ES-I3 (cell line): ENCODE results near the gene DCAF6.

Experiments
- H3K36me3 ChIP-seq: 2 replicates; pipeline ENCODE4 v1.6.1; 2013; ENCODE audit warnings: mild to moderate bottlenecking, low read length, control low read depth, moderate library complexity; ENCODE audit not compliant: insufficient read depth
- H3K4me1 ChIP-seq: 2 replicates; pipeline ENCODE4 v1.6.1; 2013; ENCODE audit warnings: mild to moderate bottlenecking, control low read depth, low read length; ENCODE audit not compliant: insufficient read depth
- H3K9ac ChIP-seq: 2 replicates; pipeline ENCODE4 v1.6.1; 2013; ENCODE audit warnings: low read depth, mild to moderate bottlenecking, low read length, moderate library complexity
- H3K9me3 ChIP-seq: 2 replicates; pipeline ENCODE4 v1.6.1; 2013; ENCODE audit warnings: mild to moderate bottlenecking, low read length, moderate library complexity; ENCODE audit not compliant: control insufficient read depth, insufficient read depth

Gene DCAF6

DNA sequence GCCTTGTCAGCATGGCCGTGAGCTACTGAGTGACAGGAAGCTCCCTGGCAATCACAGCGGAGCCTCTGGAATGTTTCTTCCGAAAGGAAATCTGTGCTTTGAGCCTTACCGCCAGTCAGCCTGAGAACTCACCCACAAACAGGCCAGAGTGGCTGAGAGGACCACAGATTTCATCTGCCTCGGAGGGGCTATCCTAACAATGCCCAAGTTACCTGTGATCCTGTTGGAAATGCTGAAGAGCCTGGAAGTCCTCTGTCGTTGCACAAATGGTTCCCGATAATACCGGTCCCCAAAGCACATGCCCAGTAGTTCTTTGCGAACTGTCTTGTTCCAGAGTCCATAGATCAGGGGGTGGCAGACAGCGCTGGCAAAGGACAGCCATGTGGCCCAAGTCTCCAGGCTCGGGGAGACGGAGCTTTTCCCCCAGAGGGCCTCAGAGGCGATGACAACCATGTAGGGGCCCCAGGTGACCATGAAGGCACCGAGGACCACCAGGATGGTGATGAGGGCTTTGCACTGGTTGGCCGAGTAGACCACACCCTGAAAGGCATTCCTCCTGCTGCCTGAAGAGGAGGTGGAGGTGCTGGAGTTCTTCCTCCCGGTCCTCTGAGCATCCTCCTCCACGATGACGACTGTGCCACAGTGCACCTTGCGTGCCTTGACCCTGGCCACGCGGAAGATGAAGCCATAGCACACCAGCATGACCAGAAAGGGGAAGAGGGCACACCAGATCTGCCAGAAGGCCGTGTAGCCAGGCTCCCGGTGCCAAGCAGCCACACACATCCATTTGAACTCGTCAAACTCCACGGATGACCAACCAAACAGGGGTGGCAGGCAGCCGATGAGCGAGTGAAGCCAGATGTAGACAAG lies 160.0 kb downstream of the DCAF6 start:
- Histone ChIP-seq H3K9ac (no peak overlapping the region), H3K4me1 (no peaks in the 10 kb centered on the region), H3K9me3 (no peaks in the 10 kb centered on the region), H3K36me3 (no peaks in the 10 kb centered on the region)

DNA sequence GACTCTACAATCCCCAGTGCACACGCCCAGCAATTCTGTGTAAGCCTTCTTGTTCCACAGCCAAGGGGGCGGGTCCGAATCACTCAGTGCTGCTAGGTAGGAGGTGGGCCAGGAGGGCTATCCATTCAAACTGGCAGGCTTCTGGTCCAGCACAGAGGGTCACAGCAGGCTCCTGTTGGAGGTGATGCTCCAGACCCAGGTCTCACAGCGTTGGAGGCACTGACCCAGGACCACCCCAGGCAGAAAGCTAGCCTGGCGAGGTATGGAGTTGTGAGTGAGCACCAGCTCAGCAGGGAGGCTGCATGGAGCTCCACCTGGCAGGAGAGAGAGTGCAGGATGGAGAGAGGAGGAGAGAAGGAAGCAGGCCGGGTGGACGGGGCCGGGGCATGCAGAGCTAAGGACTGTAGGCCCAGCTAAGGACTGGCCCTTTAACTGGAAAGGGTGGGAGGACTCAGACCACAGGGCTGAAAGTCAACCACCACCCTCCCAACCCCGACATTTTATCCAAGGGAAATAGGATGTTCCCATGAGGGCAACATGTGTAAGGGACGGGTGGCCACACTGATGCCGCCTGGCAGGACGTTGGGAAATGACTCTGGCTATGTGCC lies 161.5 kb downstream of the DCAF6 start:
- Histone ChIP-seq H3K4me1 (no peaks in the 10 kb centered on the region), H3K9ac (no peak overlapping the region)

DNA sequence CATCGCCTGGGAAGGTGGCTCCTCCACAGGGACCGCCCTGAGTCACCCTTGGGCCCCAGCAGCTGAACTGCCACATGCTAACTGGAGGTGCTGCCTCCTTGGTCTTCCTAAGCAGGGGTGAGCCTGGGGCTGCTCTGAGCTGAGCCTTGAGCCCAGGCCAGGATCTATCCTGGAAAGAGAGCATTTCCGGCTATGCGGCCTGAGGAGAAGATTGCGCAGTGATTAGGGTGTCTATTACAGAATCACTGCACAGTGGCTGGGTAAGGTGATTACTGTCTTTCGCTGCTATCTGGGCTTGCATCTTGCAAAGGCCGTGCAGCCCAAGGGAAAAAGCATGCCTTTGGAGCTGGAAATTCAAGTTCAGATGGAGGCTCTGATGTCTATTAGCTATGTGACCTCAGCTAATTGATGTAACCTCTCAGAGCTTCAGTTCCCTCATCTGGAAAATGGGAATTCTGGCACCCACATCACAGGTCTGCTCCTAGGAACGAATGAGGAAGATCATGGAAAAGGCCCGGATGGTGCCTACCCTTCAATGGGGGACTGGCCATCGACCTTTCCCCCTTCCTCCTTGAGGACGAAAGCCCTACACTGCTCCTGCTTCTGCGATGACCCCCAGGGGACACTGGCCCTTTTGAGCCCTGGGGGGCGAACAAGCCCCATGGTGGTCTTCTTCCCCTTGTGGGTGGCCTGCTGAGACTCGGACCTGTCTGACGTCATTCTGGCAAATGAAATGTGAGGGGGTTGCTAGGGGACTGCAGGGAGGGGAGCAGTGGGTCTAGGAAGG lies 162.2 kb downstream of the DCAF6 start:
- Histone ChIP-seq H3K9me3 (no peaks in the 10 kb centered on the region), H3K9ac (no peak overlapping the region), H3K36me3 (no peaks in the 10 kb centered on the region), H3K4me1 (no peaks in the 10 kb centered on the region)

More for the DNA sequence above, 161.5 kb downstream of the DCAF6 start:
- H3K36me3 ChIP-seq = no peaks in the 10 kb centered on the region
- H3K9me3 ChIP-seq = no peaks in the 10 kb centered on the region

DNA sequence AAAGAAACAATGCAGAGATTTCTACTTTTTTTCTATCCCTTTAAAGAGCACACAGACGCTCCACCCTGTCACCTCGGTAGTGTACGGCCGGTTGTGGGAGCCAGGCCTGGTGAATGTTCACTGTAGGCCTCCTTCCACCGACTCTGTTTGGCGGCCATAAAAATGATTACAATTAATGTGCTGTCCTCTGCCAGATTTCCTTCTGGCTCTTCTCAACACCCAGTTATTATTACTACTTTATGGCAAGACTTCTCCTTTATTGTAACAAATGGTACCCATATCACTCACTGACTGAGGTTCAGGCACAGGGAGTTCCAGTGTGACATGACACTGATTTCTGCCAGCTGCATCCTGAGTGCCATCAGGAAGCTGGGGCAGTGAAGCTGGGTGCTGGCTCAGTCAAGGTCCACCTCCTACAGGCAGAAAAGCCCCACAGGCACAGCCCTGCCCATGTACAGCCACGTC lies 162.9 kb downstream of the DCAF6 start:
- Histone ChIP-seq H3K36me3 (no peaks in the 10 kb centered on the region), H3K4me1 (no peaks in the 10 kb centered on the region), H3K9ac (no peak overlapping the region), H3K9me3 (no peaks in the 10 kb centered on the region)

DNA sequence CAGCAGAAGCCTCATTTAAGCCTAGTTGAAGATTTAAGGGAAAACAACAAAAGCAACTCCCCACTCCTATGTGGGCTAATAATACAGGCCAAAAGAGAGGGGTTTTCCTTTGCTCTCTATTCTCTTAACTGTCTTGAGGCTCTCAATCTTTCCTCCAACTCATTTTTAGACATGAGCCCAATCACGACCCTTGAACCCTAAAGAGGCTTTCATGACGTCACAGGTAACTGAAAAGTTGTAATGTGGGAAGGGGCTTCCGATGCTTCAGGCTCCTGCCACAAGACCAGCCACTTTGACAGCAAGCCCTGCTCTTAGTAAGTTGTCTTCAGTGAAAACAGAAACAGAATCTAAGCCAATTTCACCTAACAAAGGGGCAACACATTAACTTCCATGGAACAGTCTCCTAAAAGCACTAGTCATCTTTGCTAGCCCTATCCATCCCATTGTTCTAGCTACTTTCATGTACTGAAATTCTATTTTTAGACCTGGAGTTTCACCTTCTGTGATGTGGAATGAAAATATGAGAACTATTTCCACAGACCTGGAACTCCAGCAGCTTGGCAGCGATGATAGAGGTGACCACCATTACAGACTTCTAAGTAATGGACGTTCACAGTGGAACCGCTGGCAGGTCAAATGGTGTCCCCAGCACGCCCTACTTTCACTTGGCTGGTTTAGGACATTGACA lies 164.0 kb downstream of the DCAF6 start:
- Histone ChIP-seq H3K36me3 (no peaks in the 10 kb centered on the region), H3K4me1 (no peaks in the 10 kb centered on the region), H3K9ac (no peak overlapping the region), H3K9me3 (no peaks in the 10 kb centered on the region)

DNA sequence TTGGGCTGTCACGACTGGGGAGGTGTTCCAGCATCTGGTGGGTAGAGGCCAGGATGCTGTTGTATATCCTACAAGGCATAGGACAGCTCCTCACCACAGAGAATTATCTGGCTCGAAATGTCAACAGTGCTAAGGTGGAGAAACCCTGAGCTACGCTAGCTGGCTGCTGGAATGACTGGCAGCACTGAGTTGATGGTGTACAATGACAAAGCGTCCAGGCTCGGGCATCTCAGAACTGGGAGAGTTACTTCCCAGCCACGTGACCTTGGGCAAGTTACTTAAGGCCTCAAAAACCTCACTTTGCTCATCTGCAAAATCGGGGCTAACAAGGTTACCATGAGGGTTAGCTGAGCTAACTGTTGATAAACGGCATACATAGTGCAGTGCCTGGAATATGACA lies 164.9 kb downstream of the DCAF6 start:
- Histone ChIP-seq H3K9ac (no peak overlapping the region), H3K36me3 (no peaks in the 10 kb centered on the region), H3K9me3 (no peaks in the 10 kb centered on the region), H3K4me1 (no peaks in the 10 kb centered on the region; the same call in 1 of the 2 replicates)

DNA sequence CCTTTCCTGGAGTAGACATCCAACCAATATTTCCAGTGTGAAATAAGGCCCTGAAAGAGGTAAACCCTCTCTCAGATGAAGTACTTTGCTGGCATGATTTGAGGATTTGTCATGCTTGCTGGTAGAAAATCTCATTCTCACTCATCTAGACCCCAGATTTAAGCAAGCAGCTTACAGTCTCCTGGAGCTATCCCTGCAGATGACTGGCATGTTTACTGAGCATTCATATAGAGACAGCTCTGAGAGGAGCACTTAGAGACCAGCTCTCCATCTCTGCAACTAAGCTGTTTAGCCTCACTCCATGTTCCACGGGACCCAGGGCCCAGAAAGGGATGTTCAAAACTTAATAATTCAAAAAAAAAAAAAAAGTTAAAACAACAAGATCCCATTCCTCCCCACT lies 166.0 kb downstream of the DCAF6 start:
- peaks cover 2% of the 10 kb centered on the region; the same call in 1 of the 2 replicates for H3K4me1 ChIP-seq
- no peaks in the 10 kb centered on the region for H3K36me3 ChIP-seq
- H3K9ac ChIP-seq = no peak overlapping the region
- no peaks in the 10 kb centered on the region for H3K9me3 ChIP-seq

DNA sequence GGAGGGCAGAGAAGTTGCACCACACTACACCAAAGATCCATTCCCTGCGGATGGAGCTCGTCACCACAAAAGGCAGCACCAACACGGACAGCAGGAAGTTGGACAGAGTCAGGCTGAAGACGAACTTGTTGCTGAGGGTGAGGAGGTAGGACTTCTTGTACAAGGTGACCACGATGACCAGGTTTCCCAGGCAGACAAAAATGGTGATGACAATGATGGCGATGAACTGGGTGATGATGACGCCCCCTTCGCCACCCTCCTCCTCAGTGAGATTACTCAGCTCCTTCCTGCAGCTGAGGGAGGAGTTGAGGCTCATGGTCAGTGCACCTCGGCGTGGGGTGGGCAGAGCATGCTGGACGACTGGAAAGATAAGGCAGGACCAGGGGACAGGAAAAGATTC lies 168.1 kb downstream of the DCAF6 start:
- no peak overlapping the region for H3K9ac ChIP-seq
- no peaks in the 10 kb centered on the region for H3K9me3 ChIP-seq
- peaks cover 3% of the 10 kb centered on the region; the same call in 1 of the 2 replicates for H3K4me1 ChIP-seq
- H3K36me3 ChIP-seq = no peaks in the 10 kb centered on the region

DNA sequence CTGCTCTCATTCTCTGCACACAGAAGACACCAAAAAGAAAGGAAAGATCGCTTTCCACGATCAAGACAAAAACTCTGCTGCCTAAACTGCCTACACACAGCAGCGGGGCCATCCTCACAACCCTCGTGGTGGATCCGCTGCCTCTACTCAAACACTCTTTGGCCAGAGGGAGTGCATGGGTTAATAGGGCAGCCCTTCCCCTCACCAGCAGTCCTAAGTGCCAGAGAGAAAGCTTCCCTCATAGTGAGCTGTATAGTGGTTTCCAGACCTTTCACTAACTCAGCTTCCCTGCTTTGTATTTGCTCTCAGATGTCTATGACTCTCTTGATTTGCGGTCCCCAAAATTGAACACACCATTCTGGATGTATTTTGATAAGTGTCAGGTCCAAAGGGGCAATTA lies 169.4 kb downstream of the DCAF6 start:
- H3K9ac ChIP-seq = no peak overlapping the region
- peaks cover 3% of the 10 kb centered on the region; the same call in 1 of the 2 replicates for H3K4me1 ChIP-seq

DNA sequence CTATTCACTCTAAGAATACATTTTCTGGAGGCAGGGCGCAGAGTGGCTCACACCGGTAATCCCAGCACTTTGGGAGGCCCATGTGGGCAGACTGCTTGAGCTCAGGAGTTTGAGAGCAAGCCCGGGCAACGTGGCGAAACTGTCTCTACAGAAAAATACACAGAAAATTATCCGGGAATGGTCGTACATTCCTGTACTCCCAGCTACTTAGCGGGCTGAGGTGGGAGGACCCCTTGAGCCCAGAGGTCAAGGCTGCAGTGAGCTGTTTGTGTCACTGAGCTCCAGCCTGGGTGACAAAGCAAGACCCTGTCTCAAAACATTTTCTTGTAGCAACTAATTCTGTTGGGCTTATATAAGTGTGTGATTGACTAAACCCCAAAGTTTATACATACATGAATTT lies 169.8 kb downstream of the DCAF6 start:
- no peaks in the 10 kb centered on the region for H3K36me3 ChIP-seq
- no peaks in the 10 kb centered on the region for H3K9me3 ChIP-seq
- peaks cover 3% of the 10 kb centered on the region; the same call in 1 of the 2 replicates for H3K4me1 ChIP-seq
- H3K9ac ChIP-seq = no peak overlapping the region

More for the DNA sequence above, 169.4 kb downstream of the DCAF6 start:
- no peaks in the 10 kb centered on the region for H3K36me3 ChIP-seq
- H3K9me3 ChIP-seq = no peaks in the 10 kb centered on the region

DNA sequence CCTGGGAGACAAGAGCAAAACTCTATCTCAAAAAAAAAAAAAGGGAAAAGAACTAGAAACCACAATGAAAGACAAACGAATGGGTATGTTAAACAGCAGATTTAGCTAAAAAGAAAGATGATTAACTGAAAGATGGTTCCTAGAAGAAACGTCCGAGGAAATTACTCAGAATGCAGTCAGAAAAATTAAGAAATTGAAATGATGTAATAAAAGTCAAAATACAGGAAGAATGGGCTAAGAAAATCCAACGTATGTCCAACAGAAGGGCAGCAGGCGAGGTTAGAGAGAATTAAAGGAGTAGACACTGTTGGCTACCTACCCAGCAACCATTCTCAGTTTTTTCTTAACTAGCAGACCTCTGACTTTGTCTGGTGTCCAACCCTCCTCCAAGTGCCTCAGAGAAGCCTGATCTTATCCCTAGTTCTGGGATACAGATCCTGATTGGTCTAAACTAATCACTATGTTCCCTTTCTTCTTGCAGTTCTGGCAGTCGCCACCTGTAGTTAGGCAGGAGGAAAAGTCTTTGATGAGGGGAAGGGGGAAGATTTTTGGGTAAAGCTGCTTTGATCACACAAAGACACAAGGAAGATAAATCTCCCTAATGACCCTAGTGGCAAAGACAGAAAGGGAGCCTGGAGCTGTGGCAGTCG lies 174.5 kb downstream of the DCAF6 start:
- no peaks in the 10 kb centered on the region for H3K9me3 ChIP-seq
- H3K9ac ChIP-seq = no peak overlapping the region
- peaks cover 3% of the 10 kb centered on the region; the same call in 1 of the 2 replicates for H3K4me1 ChIP-seq
- H3K36me3 ChIP-seq = no peaks in the 10 kb centered on the region

DNA sequence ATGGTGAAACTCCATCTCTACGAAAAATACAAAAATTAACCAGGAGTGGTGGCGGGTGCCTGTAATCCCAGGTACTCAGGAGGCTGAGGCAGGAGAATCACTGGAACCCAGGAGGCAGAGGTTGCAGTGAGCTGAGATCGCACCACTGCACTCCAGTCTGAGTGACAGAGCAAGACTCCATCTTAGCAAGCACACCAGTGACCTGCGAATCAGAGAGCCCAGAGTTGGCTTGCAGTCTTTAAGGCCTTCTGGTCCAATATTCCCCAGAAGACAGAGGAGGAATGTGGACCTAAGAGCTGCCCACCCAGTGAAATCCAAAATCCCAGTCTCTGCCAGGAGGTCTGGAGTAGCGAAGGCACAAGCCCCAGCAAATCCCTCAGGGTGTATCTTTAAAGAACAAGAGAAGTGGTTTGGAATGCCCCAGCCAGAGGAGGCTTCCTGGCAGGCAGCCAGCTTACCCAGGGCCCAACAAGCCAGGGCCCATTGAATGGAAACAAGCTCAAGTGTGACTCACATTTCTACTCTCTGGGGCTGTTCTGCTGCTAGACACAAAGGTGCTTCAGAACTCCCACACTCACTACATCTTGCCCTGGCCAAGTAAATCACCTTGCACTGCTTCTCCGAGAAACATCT lies 176.3 kb downstream of the DCAF6 start:
- no peaks in the 10 kb centered on the region for H3K36me3 ChIP-seq
- no peaks in the 10 kb centered on the region for H3K9me3 ChIP-seq
- H3K9ac ChIP-seq = no peak overlapping the region

DNA sequence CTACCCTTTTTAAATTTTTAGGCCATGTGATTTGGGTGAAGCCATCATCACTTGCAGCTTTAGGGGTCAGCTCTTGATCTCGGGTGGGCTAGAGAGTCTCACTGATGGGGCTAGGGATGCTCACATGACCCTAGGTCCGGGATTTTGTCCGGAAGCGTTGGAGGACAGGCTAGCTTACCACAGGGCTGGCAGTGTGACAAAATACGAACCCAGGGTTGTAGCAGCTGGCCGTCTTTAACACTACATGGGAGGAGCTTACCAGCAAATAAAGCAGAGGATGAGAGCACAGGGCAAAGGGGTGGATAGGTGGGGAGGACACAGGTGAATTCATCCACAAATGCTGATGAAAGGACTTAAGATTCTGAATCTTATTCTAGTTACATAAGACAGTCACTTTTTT lies 178.4 kb downstream of the DCAF6 start:
- Histone ChIP-seq H3K9ac (no peak overlapping the region), H3K9me3 (no peaks in the 10 kb centered on the region), H3K4me1 (no peaks in the 10 kb centered on the region), H3K36me3 (no peaks in the 10 kb centered on the region)

More for the DNA sequence above, 176.3 kb downstream of the DCAF6 start:
- no peaks in the 10 kb centered on the region for H3K4me1 ChIP-seq
